T-helper 2 cell treated with Interferon-gamma antibody and Interleukin-4, amounts not matched to agents 100 ng/mL and 5 ng/mL, for 36 hours (primary cell): ENCODE measurements around the gene NR3C1. TPM values are rescaled to one million over a fixed set of nuclear protein-coding genes. Genes with fewer than 3 reads are reported as not detected.

Experiments
- intact Hi-C: fragments of 100-400 bp; cut with micrococcal nuclease; formaldehyde crosslinking; loops from one replicate; pipeline ENCODE4 v1.15.1; 2023
- total RNA-seq: library from RNA; stranded (reverse); gene quantifications from 2 replicates; pipeline ENCODE4 v1.2.3, GENCODE V29; 2022

Gene NR3C1
- total RNA-seq, 1 donor from 2014 or later, result 51.2 TPM

DNA sequence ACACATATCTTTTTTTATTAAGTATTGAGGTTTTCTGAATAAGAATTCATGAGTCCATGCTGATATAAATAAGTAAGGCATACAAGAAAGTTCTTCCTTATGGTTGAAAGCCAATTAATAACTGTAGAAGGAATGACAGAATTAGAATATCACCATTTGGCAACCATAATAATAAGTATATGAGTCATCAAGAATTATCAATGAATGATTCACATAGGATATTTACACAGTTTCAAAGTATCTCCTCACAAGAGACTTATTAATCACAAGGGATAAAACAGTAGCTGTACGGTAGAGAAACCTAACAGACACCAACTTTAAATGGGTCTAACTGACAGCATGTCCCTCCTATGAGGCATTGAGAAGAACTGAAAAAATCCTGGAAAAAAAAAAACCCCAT is 161.6 kb downstream of the NR3C1 start:
- intact Hi-C loops, result no loop called here

DNA sequence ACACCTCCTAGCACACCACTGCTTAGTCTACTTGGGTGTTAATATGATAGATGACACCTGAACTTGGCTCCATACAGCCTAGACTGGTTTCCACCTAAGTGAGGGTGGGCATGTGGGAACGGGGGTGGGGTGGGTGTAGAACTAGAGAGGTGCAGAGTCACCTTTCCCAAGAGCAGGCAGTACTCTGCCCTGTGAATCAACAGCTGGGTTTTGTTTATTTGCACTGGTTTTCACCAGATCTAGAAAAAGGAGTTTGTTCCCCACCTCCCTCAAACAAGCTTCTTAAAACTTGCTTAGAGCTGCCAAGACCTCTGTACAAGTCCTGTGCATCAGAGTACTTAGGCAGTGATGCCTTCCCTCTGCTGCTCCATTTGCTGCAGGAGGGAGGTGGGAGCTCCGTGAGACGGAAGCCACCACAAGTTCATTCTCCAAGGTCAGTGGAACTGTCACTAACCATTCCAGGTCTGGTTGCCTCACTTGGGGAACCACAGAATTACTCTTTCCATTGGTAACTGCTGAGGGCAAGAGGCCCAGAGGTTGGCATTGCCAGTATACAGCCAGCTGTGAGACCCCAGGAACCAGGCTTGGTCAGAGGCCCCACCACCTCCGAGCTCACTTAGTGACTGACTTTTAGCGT is 163.5 kb downstream of the NR3C1 start:
- intact Hi-C loops, result no loop called here

DNA sequence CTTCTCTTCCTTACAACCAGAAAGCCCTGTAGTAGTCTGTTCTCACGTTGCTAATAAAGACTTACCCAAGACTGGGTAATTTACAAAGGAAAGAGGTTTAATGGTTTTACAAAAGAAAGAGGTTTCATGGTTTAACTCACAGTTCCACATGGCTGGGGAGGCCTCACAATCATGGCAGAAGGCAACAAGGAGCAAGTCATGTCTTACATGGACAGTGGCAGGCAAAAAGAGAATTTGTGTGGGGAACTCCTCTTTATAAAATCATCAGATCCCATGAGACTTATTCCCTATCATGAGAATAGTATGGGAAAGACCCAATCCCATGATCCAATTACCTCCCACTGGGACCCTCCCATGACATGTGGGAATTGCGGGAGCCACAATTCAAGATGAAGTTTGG is 164.9 kb downstream of the NR3C1 start:
- intact Hi-C loops, result no loop called here

DNA sequence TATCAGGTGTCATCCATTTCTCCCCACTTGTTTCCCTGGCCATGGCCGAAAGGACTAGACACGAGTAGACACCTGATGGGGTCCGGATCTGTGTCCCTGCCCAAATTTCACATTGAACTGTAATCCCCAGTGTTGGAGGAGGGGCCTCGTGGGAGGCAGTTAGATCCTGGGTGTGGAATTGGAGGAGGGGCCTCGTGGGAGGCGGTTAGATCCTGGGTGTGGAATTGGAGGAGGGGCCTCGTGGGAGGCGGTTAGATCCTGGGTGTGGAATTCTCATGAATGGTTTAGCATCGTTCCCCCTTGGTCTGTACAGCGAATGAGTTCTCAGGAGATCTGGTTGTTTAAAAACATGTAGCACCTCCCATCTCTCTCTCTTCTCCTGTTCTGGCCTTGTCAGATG is 165.8 kb downstream of the NR3C1 start:
- intact Hi-C loops, result no loop called here

DNA sequence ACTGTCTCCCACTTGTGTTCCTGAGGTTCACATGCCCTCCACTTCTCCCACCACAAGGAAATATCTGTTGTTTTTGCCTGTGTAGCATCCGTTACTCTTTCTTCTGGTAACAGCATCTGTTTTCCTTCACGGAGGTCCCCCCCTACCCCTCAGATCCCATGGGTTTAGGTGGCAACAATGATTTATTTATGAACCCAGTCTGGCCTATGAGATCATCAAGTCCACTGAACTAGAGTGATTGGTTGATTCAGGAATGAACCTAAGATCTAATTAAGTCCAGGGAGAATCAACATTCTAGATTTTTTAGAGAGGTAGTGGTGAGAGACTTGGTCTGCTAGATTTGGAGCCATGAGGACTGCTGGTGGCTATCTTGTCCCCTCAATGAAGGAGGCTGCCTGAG is 166.8 kb downstream of the NR3C1 start:
- intact Hi-C loops, result no loop called here

DNA sequence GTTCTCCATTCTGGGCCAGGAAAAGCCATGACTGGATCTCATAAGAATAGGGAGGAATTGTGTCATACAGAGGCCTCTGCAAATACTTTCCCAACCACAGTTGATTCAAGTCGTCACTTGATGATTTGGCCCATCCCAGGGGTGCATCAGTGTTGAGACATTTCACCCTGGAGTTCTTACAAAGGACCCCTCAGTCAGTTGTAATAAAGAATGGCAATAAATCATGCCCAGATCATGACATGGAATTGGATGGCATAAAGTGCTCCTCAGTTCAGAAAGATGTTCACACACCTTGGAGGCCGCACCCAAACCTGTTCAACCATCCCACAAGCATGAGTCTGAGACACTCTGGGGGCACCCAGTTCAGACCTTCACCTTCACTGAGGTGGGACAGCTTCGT is 168.1 kb downstream of the NR3C1 start:
- intact Hi-C loops, result no loop called here

DNA sequence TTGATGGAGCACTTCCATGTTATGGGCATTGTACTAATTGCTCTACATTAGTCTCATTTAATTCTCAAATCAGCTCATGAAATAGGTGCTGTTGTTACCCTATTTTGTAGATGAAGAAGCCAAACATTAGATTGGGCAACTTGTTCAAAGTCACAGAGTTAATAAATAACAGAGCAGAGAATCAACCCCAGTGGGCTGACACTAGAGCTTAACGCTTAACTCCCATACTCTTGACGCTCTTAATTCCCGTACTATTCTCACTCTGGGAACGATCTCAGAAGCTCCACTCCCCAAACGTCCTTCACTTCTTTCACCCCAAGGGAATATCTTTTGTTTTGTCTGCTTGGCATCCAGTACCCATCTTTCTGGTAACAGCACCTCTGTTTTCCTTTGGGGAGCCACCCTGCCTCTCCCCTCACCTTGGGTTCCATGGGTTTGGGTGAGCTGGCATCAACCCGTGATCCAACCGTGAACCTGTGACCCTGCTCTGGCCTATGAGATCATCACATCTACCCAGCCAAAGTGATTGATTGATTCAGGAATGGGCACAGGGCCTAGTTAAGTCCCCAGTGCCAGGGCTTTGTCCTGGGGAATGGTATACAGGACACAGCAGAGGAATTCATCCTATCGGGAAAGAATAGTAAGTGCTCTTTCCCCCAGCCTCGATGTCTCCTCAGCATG is 169.2 kb downstream of the NR3C1 start:
- intact Hi-C loops, result loop anchor here (5.0 kb wide), 1 partner anchor 132 kb away; no protein-coding TSS in a partner anchor

DNA sequence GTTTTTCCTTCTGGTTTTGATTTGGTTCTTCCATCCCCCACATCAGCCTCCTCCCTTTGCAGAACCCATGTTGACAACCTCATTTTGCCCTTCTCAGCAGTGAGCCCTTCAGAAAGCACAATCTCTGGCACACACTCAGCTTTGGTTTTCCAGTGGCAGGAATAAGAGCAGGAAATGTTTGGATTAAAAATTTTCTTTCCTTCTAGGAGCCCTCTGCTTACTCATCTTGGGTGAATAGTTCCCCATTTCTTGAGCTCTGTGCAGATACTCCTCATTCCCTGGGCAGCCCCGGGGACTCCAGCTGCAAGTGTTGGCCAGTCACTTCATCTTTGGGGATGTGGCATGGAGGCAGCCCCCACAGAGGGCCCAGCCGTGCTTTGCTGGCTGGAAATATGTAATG is 170.5 kb downstream of the NR3C1 start:
- intact Hi-C loops, result loop anchor here (5.0 kb wide), 1 partner anchor 131 kb away; no protein-coding TSS in a partner anchor

DNA sequence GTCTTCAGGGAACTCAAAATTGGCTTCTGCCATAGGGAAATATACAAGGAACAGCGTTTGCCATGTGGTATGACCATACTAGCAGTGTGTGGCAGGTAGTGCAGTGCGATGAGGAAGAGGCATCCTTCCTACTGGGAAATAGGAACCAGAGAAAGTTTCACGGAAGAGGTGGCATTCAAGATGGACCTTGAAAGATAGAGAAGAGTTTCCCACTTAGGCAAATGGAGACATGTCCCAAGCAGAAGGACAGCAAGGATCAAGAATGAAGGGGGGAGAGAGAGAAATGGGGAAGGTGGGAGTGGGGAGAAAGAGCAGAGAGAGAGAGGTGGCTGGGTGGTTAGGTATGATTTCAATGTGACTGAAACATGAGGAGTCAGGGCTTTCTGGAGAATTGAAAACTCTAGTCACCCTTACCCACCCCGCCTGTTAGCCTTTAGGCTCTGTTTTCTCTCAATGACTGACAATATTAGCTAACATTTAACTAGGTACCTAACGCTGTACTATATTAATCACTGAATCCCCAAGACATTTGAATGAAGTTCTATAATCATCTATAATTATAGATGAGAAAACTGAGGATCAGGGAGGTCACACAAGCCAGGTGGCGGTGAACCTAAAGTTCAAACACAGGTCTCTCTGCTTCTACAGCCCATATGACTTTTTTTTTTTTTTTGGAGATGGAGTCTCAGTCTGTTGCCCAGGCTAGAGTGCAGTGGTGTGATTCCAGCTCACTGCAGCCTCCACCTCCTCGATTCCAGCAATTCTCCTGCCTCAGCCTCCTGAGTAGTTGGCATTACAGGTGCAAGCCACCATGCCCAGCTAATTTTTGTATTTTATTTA is 171.3 kb downstream of the NR3C1 start:
- intact Hi-C loops, result loop anchor here (5.0 kb wide), 1 partner anchor 130 kb away; no protein-coding TSS in a partner anchor

DNA sequence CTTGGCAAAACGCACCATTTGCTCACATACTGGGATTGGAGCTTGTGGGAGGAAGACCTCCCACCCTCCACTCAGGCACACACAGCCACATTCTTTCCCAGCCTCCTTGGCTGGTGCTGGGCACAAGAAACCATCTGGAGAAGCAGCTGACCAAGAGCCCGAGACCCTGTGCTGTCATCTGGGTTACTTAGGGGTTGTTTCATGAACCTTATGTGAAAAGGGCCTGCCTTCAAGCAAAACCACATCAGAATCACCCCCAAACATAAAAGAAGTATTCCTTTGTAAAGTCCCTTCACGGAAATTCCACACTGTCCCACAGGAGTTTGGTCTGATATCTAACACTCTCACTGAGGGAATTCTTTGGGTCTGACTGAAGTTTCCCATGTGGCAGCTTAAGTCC is 172.1 kb downstream of the NR3C1 start:
- intact Hi-C loops, result loop anchor here (5.0 kb wide), 1 partner anchor 129 kb away; no protein-coding TSS in a partner anchor

DNA sequence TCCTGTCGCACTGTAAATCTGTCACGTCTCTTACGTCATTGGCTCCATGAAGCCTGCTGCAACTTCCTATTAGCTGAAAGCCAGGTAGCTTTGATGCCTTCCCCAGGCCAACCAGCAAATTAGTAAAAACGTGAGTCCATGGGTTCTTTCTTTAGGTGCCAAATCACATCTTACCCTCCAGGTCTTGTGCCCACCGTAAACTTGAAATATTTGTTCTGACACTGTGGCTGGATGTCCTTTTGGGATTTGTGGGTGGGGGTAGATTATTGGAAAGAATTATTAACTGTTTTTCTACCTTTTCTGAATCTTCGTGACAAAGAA is 172.8 kb downstream of the NR3C1 start:
- intact Hi-C loops, result loop anchor here (5.0 kb wide), 1 partner anchor 128 kb away; no protein-coding TSS in a partner anchor

DNA sequence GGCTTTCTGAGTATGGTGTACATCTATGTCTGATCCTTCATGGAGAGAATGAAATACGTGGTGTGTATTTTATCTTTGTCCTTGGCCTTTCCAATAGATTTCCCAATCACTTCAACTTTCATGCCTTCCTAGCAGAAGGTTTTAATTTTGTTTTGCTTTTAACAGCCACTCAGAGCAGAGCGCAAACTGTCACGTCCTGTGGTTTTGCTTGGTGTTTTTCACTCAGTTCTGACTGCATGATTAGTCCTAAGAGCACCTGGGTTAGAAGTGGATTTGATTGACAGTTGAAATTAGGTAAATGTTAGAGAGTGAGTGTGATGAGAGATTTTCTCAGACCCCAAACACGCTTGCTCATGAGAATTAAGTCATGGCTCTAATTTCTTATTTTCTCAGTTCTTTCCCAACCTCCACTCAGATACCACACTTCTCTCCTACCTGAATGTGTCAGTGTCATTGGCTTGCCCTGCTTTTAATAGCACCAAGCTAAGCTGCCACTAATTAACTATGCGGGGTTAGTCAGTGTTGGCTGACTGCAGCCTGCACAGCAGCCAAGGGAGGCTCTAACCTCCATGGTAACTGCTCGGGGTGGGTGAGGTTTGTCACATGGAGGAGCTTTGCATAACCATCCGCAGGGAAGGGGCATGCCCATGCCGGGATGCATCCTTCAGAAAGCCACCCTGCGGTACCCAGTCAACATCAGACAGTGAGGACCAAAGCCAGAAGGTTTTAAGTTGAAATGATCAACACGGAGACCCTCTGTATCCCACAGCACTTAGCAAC is 173.4 kb downstream of the NR3C1 start:
- intact Hi-C loops, result loop anchor here (2.0 to 5.0 kb wide), 2 partner anchors 128 to 959 kb away; no protein-coding TSS in a partner anchor

DNA sequence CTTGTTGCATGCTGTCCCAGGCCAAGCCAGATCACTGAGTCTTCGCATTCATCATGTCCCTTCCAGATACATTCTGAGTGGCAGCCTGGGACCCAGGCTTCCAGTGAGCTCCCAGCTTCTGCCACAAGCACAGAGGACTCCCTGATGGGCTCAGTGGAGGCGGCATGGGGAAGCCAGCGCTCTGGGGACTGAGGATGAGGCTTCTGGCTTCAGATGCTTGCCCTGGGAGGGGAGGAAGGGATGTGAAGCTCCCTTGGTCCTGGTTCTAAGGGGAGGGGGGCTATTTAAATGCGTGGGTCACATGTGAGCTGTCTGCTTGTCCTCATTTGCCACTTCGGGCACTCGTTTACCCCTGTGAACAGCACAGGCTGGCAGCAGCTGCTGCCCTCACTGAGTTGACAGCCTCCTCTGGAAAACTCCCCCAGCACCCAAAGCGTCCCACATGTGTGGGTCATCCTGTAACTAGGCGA is 174.0 kb downstream of the NR3C1 start:
- intact Hi-C loops, result loop anchor here (2.0 kb wide), 1 partner anchor 959 kb away; no protein-coding TSS in a partner anchor

DNA sequence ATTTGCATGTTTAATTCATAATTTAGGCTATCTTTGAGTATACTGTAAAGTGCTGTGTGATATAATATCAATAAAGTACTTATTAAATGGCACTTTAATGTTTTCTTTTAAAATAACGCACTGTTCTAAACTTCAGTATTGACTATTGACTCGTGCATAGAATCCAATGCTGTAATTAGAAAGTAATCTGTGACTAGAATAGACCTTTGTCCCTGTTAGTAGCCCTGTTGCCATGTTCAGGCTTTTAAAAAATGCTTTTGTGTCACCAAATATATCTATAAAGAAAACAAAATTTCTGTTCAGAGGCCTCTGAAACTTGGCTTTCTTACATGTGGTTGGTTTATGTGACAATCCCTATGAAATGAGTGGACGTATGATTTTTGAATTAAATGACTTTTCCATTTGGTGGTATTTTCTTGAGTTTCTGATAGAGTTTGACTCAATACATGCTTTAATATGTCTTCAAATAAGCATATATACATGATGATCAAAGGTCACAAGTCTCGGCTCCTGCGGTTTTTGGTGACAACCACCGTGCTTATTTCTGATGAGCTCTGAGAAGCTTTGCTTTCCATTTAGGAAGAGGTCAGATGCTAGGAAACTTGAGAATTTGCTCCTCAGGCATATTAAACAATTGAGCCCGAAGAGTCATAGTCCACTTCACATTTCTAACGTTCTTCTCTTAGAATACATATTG is 174.7 kb downstream of the NR3C1 start:
- intact Hi-C loops, result loop anchor here (2.0 kb wide), 1 partner anchor 960 kb away; no protein-coding TSS in a partner anchor
